Measurements from ENCODE around the gene SAG. TPM values are rescaled to one million over a fixed set of nuclear protein-coding genes. Genes with fewer than 3 reads are reported as not detected.
A peak's percentile ranks its signal among the peaks of the same experiment; 100 is the strongest.

The SAG gene
- total RNA-seq, 8 experiments from 2014 or later: 0.16 to 10.3 (median 1.7) TPM; not detected in 1

DNA sequence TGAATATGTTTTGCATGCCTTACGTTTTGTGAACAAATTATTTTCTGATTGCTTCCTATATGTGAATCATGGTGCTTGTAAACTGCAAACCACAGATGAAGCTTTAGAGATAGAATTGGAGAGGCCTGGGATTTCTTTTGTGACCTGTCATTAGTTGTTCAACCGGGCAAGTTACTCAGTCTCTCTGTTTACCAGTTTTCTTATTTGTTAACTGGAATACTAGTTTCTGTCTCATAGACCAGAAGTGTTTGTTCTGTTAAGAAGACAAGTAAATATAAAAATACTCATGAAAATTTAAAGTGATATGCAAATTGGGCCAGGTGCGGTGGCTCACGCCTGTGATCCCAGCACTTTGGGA, 74.0 kb downstream of the SAG start:
- Histone ChIP-seq H3K27ac (no peak overlapping the region), H3K4me1 (replicated peaks in 1 of 2) (peaks cover 6 to 7% of the 10 kb centered on the region in 2 donors), H3K4me3 (no peak overlapping the region)
- 65 to 100% (median 86%) methylated on average over 2 to 4 of the region's 4 CpGs; no CpG with 5 or more reads in 4 of the 10 experiments for WGBS, 10 experiments
- no peak for ATAC-seq (replicated peaks in 6 of 8)
- in situ Hi-C loops (cut with MboI; ENCODE audit: low pct_unique_long_range_greater_than_20kb in 2 of 9, low sequenced_read_pairs in 9 of 9, unreplicated experiment in 9 of 9): no loop called here

DNA sequence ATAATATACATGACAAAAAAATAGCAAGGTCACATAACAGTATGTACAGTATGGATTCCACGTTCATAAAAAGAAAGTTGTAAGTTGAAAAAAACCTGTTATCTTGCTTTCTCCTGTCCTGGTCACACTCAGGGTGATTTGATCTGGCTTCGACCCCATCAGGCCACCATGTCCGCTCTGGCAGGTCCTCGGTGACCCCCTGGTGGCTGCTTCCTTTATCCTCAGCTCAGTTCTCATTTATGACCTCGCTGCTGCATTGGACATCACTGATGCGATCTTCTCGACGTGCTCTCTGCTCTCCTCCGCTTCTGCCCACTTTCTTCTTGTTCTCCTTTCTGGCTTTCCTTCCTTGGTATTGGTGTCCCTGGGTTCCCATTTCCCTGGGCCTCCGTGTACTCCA, 76.4 kb downstream of the SAG start:
- WGBS, 10 experiments: 43 to 100% (median 84%) methylated on average over 1 to 7 of the region's 10 CpGs; no CpG with 5 or more reads in 1 of the 10 experiments
- ATAC-seq (replicated peaks in 6 of 8): no peak
- in situ Hi-C loops (cut with MboI; ENCODE audit: low pct_unique_long_range_greater_than_20kb in 2 of 9, low sequenced_read_pairs in 9 of 9, unreplicated experiment in 9 of 9): no loop called here
- no peak overlapping the region for H3K27ac ChIP-seq
- H3K4me1 ChIP-seq (replicated peaks in 1 of 2): peaks cover 6 to 7% of the 10 kb centered on the region in 2 donors
- no peak overlapping the region for H3K4me3 ChIP-seq

DNA sequence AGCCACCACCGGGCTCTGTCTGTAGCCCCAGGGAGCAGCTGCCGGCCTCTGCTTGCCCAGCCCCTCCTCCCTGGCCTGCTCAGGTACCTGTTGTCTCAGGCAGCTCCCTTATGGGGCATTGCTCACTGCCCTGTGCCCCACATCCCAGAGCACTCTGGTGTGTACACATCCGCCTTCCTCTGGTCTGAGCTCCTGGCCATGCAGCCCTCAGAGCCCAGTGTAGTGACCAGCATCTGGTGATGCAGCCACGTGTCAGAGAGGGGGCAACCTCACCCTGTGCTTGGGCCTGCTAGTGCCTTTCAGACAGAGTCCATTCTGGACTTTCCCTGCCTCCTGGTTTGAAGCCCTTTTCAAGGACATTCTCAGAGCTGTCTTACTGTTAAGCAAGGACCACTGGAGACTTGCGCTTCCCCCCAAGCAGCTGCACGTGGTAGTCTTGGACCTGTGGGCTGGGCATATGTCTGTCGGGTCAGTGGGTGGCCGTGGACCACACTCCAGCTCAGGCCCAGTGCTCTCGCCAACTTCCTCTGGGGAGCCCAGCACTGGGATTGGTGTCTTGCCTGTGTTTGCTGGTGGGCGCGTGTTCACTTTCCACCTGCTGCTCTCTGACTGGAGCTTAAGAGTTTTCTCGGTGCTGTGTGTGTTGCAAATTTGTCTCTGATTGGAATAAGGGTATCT, 77.3 kb downstream of the SAG start:
- H3K4me3 ChIP-seq: no peak overlapping the region
- H3K27ac ChIP-seq: no peak overlapping the region
- in situ Hi-C loops (cut with MboI; ENCODE audit: low pct_unique_long_range_greater_than_20kb in 2 of 9, low sequenced_read_pairs in 9 of 9, unreplicated experiment in 9 of 9): no loop called here
- H3K4me1 ChIP-seq (replicated peaks in 1 of 2): peaks cover 2 to 6% of the 10 kb centered on the region in 2 donors
- 55 to 100% (median 81%) methylated on average over 1 to 4 of the region's 12 CpGs; no CpG with 5 or more reads in 3 of the 10 experiments for WGBS, 10 experiments
- peak in 4 of 8 experiments; percentile 36 to 60 (median 40) for ATAC-seq (replicated peaks in 6 of 8)

DNA sequence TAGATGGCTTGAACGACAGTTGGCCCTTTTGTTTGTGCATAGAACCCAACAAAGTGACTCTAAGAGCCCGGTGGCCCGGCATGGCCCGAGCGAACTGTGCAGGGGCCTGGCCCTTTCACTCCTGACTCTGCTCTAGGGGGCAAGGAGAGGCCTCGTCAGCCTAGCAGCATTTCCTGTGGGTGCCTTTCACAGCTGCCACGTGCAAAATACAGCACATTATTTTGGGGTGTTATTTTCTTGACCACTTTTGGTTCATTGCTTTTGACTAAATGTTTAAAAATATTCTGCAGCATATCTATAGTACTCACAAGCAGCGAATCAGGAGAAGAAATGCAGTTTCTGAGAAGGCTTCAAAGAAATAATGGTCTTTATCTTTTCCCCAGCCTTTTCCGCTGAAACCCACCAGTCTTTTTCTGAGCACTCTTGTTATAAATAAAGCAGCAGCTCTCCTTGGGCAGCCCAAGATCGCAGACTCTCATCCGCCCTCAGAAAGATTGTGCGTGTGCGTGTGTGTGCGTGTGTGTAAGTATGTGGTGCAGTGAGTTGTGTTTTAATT, 78.0 kb downstream of the SAG start:
- ATAC-seq (replicated peaks in 6 of 8): no peak
- Histone ChIP-seq H3K4me1 (replicated peaks in 1 of 2) (peaks cover 0 to 3% of the 10 kb centered on the region in 2 donors), H3K27ac (no peak overlapping the region), H3K4me3 (no peak overlapping the region)
- in situ Hi-C loops (cut with MboI; ENCODE audit: low pct_unique_long_range_greater_than_20kb in 2 of 9, low sequenced_read_pairs in 9 of 9, unreplicated experiment in 9 of 9): no loop called here
- WGBS, 10 experiments: 59 to 100% (median 92%) methylated on average over 2 to 9 of the region's 14 CpGs; no CpG with 5 or more reads in 1 of the 10 experiments

DNA sequence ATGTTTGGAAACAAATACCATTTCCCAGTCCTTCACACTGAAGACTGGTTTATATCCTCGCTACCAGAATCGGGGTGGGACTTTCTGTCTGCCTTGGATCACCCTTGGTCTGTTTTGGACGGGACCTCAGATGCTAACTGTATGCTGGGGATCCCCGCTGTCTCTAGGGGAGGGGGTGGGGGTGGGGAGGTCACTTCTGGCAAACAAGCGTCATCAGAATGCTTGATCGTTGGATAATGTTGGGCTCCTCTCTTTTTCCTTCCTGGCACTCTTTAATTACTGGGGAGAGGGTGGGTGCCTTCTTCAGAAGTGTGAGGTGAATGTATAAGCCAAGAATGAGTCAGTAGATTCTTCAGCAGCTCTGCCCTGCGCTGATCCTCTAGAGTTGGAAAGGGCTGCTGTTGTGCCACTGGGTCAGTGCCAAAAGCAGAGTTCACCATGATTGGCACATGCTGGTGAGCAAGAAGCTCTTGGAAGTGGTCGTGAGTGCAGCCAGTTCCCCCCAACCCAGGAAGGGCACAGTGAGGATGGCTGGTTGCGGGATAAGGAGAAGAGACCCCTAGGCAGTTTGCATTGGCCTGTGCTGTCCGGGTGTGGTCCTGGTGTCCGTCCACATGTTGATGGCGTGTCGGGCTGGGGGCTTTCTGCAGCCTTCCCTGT, 78.9 kb downstream of the SAG start:
- WGBS, 10 experiments: 51 to 100% (median 84%) methylated on average over 1 to 7 of the region's 13 CpGs; no CpG with 5 or more reads in 2 of the 10 experiments
- H3K4me1 ChIP-seq (replicated peaks in 1 of 2): peaks cover 0 to 3% of the 10 kb centered on the region in 2 donors
- in situ Hi-C loops (cut with MboI; ENCODE audit: low pct_unique_long_range_greater_than_20kb in 2 of 9, low sequenced_read_pairs in 9 of 9, unreplicated experiment in 9 of 9): no loop called here
- no peak overlapping the region for H3K27ac ChIP-seq
- ATAC-seq (replicated peaks in 6 of 8): peak in 3 of 8 experiments; percentile 54 to 83 (median 56)
- H3K4me3 ChIP-seq: no peak overlapping the region

DNA sequence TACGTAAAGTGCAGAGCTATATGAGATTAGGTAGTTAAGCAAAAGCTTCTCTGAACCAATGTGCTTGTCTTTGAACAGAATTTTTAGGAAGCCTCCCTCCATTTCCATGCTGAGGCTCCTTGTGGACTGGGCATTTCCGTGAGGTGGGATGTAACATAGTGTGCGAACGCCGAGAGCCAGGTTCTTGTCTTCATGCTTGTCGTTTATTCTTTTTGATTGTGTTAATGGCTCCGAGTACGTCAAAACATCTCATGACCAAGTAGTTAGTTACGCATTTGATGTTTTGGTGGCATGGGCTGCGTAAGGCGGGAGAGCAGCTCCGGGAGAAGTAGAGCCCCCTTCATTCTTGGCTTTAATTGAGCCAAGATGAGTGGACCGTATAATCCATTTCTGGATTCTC, 79.6 kb downstream of the SAG start:
- no peak overlapping the region for H3K27ac ChIP-seq

DNA sequence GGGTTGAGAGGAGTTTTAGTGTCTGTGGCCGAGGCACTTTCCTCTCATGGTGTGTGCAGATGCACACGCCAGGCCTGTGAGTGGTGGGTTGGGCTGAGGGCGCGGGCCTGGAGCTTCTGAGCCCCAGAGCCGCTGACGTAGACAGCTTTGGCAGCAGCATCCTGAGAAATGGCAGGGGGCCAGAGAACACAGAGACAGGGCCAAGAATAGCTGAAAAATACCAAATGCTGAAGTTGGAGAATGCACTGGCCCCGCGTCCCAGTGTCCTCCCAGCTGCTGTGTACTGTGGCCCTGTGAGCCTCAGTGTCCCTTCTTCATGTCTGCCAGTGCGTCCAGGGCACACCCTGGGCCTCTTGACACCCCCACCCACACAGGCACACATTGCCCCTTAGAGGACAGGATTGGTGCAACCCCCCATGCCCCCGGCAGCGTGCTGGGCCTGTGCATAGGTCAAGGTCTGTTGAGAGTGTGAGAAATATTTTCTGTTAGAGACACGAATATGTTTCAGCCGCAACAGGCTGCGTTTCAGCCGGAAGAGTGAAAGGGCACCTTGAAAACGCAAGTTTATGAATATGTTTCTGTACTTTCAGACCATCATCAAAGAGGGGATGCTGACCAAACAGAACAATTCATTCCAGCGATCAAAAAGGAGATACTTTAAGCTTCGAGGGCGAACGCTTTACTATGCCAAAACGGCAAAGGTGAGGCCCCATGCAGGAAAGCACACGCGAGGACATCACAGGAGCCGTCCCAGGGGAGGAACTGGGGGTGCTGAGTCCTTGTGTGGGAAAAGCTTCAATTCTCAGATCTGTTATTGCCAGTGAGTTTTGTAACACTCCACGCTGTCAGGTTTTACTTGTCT, 80.3 kb downstream of the SAG start:
- in situ Hi-C loops (cut with MboI; ENCODE audit: low pct_unique_long_range_greater_than_20kb in 2 of 9, low sequenced_read_pairs in 9 of 9, unreplicated experiment in 9 of 9): no loop called here
- H3K4me3 ChIP-seq: no peak overlapping the region
- whole genome bisulfite sequencing, 10 experiments: 27 to 100% (median 81%) methylated on average over 1 to 16 of the region's 25 CpGs
- H3K4me1 ChIP-seq (replicated peaks in 1 of 2): peaks cover 0 to 3% of the 10 kb centered on the region in 2 donors
- H3K27ac ChIP-seq: no peak overlapping the region
- ATAC-seq (replicated peaks in 6 of 8): peak in 6 of 8 experiments; percentile 28 to 92 (median 84)

More for the DNA sequence above, 79.6 kb downstream of the SAG start:
- Histone ChIP-seq H3K4me1 (replicated peaks in 1 of 2) (peaks cover 0 to 3% of the 10 kb centered on the region in 2 donors), H3K4me3 (no peak overlapping the region)
- 47 to 100% (median 95%) methylated on average over 1 to 13 of the region's 13 CpGs; no CpG with 5 or more reads in 3 of the 10 experiments for WGBS, 10 experiments
- no peak for ATAC-seq (replicated peaks in 6 of 8)
- in situ Hi-C loops (cut with MboI; ENCODE audit: low pct_unique_long_range_greater_than_20kb in 2 of 9, low sequenced_read_pairs in 9 of 9, unreplicated experiment in 9 of 9): no loop called here

DNA sequence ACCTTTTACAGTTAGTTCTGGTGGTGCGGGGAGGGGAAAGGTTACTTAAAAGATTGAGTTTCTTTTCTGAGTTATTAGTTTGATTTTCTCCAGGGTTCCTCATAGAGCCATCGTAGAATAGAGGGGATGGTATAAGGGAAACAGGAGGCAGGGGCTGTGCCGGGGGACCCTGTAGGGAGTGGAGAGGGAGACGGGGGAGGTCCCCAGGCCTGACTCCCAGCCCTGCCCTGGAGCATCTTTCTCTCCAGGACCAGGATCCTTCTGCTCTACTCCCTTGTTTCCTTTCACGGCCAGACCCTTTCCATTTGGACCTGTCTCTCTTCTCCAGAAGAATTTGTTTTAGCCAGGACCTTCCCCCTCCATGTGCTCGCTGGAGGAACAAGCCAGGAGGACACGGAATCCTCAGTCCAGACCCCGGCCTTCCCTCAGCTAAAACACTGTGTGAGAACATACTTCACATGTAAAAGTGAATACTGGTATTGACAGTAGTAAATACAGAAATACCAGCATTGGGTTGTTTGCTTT, 82.0 kb downstream of the SAG start:
- WGBS, 10 experiments: 86 to 100% (median 94%) methylated on average over 1 to 6 of the region's 8 CpGs; no CpG with 5 or more reads in 2 of the 10 experiments
- ATAC-seq (replicated peaks in 6 of 8): no peak
- Histone ChIP-seq H3K4me1 (replicated peaks in 1 of 2) (peaks cover 0 to 3% of the 10 kb centered on the region in 2 donors), H3K27ac (no peak overlapping the region), H3K4me3 (no peak overlapping the region)
- in situ Hi-C loops (cut with MboI; ENCODE audit: low pct_unique_long_range_greater_than_20kb in 2 of 9, low sequenced_read_pairs in 9 of 9, unreplicated experiment in 9 of 9): no loop called here

DNA sequence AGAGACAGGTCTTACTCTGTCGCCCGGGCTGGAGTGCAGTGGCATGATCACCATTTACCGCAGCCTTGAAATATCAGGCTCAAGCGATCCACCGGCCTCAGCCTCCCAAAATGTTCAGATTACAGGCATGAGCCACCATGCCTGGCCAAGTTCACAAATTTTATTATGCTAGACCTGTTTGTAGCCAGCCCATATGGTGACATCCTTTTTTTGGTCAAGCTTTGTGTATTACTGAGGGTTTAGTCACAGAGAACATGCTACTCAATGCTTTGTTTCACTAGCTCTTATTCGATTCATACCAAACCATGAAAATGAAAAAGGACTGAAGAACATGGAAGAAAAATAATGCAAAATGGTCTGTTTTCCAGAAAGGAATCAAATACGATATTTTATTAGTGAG, 88.1 kb downstream of the SAG start:
- no peaks in the 10 kb centered on the region for H3K4me1 ChIP-seq (replicated peaks in 1 of 2)
- no peak overlapping the region for H3K27ac ChIP-seq
- H3K4me3 ChIP-seq: no peak overlapping the region
- 89 to 100% (median 96%) methylated on average over 2 to 7 of the region's 7 CpGs; no CpG with 5 or more reads in 1 of the 10 experiments for WGBS, 10 experiments
- in situ Hi-C loops (cut with MboI; ENCODE audit: low pct_unique_long_range_greater_than_20kb in 2 of 9, low sequenced_read_pairs in 9 of 9, unreplicated experiment in 9 of 9): no loop called here
- ATAC-seq (replicated peaks in 6 of 8): no peak

Other genes starting within 250 kb of the SAG start
- gene INPP5D, start 247.5 kb upstream of the SAG start, total RNA-seq: 1 to 10 TPM; 2.0 to 8.5 (median 3.8) TPM
- gene ATG16L1, start 56.1 kb upstream of the SAG start, total RNA-seq: 10 to 100 TPM; 18.0 to 48.0 (median 25.9) TPM
- gene DGKD, start 46.7 kb downstream of the SAG start, total RNA-seq: 10 to 100 TPM; 11.0 to 40.8 (median 22.3) TPM